Panc1 (cell line): Measurements from ENCODE around the gene INPP5B. TPM values are rescaled to one million over a fixed set of nuclear protein-coding genes. Genes with fewer than 3 reads are reported as not detected.

Experiments used
- ATAC-seq: fragments of 200-7000 bp; cut with Tn5 transposase; 2 replicates; pipeline ENCODE4 v1.9.1; 2020; ENCODE audit warnings: mild to moderate bottlenecking, moderate library complexity
- BruUV-seq: library from RNA; stranded (reverse); fragments of 400-500 nt; replicated peaks from 2 replicates; lab custom pipeline; 2021; lab: Mats Ljungman, UMichigan
- CTCF ChIA-PET: fragments of 300-600 bp; sonication (Branson Sonifier 250); formaldehyde crosslinking; loops from one replicate; lab custom pipeline; 2022; ENCODE audit warnings: antibody characterized with exemption; lab: Charles Lee
- POLR2A ChIA-PET: fragments of 300-600 bp; sonication (Branson Sonifier 250); formaldehyde crosslinking; loops from one replicate; lab custom pipeline; 2022; ENCODE audit warnings: antibody characterized with exemption; lab: Charles Lee
- DNase-seq: peaks from one replicate; pipeline ENCODE4 v3.0.0-alpha.2; 2010; ENCODE audit warnings: low read depth, low spot score
- H3K27ac ChIP-seq: 2 replicates; pipeline ENCODE4 v1.5.1; 2011; ENCODE audit warnings: mild to moderate bottlenecking, low read length, inconsistent platforms
- H3K27me3 ChIP-seq: fragments of 200-500 bp; sonication (Bioruptor generic); 2 replicates; pipeline ENCODE4 v1.6.0; 2014; ENCODE audit warnings: low read length, inconsistent platforms; ENCODE audit not compliant: control insufficient read depth, insufficient read depth
- H3K36me3 ChIP-seq: fragments of 200-500 bp; sonication (Bioruptor generic); 2 replicates; pipeline ENCODE4 v1.5.1; 2014; ENCODE audit warnings: inconsistent platforms, mild to moderate bottlenecking, low read length, moderate library complexity; ENCODE audit not compliant: control insufficient read depth, insufficient read depth
- H3K4me1 ChIP-seq: 2 replicates; pipeline ENCODE4 v1.5.1; 2011; ENCODE audit warnings: inconsistent platforms, mild to moderate bottlenecking, low read length, moderate library complexity; ENCODE audit not compliant: control insufficient read depth, insufficient read depth
- H3K4me3 ChIP-seq, 2 experiments: 2 replicates each; pipeline ENCODE4 v1.5.1; 2011 to 2012; ENCODE audit warnings: low read depth in 2 of 2, low read length in 2 of 2, mild to moderate bottlenecking in 2 of 2, inconsistent platforms in 1 of 2, moderate library complexity in 1 of 2
- H3K9me3 ChIP-seq: fragments of 200-500 bp; sonication (Bioruptor generic); 2 replicates; pipeline ENCODE4 v1.5.1; 2014; ENCODE audit warnings: low read depth, mild to moderate bottlenecking, inconsistent platforms, low read length, moderate library complexity; ENCODE audit not compliant: control insufficient read depth, insufficient read depth
- CTCF ChIP-seq: fragments of 450-650 bp; IDR thresholded peaks from 2 replicates; pipeline ENCODE4 v1.5.1; 2017; ENCODE audit warnings: mild to moderate bottlenecking
- POLR2AphosphoS5 ChIP-seq: IDR thresholded peaks from 2 replicates; pipeline ENCODE4 v1.6.1; 2012; ENCODE audit warnings: mild to moderate bottlenecking, low read depth, low read length, moderate library complexity
- REST ChIP-seq, 2 experiments: IDR thresholded peaks; 2 replicates each; pipeline ENCODE4 v1.6.1; 2011 to 2012; ENCODE audit warnings: low read depth in 2 of 2, control low read depth in 1 of 2, low read length in 1 of 2, mild to moderate bottlenecking in 1 of 2, moderate library complexity in 1 of 2; ENCODE audit not compliant: insufficient read depth in 1 of 2
- SIN3A ChIP-seq: IDR thresholded peaks from 2 replicates; pipeline ENCODE4 v1.6.1; 2012; ENCODE audit warnings: low read depth, mild to moderate bottlenecking, low read length, moderate library complexity, borderline replicate concordance; ENCODE audit not compliant: insufficient read depth
- TCF7L2 ChIP-seq: IDR thresholded peaks from 2 replicates; pipeline ENCODE4 v1.6.1; 2011; ENCODE audit warnings: mild to moderate bottlenecking, low read depth, low read length, inconsistent platforms
- in situ Hi-C: cut with HindIII; loops from 2 replicates; pipeline ENCODE4 v1.10.0; 2016; ENCODE audit warnings: low sequenced_read_pairs, low pct_unique_long_range_greater_than_20kb
- intact Hi-C: fragments of 100-400 bp; cut with micrococcal nuclease; formaldehyde crosslinking; loops from one replicate; pipeline ENCODE4 v1.10.0; 2022; ENCODE audit not compliant: unreplicated experiment
- total RNA-seq: library from RNA; stranded (reverse); gene quantifications from one replicate; pipeline ENCODE4 v1.2.1, GENCODE V29; 2021; ENCODE audit not compliant: unreplicated experiment

INPP5B gene
- total RNA-seq, 1 experiment from 2014 or later = 17.7 TPM

- ChIA-PET POLR2A (interaction anchor here (0.5 kb wide), 1 partner anchor 90 kb away, joined by 5 read pairs; no protein-coding TSS in a partner anchor), CTCF (no interaction called here)
- Histone ChIP-seq H3K4me1 (no peaks in the 10 kb centered on the region), H3K27me3 (no peaks in the 10 kb centered on the region), H3K4me3 (no peak overlapping the region), H3K9me3 (no peaks in the 10 kb centered on the region), H3K36me3 (no peaks in the 10 kb centered on the region), H3K27ac (no peak overlapping the region)
- in situ Hi-C loops = no loop called here
- BruUV-seq = no TSS peak
- DNase-seq = no peak
- TF ChIP-seq SIN3A (no peak), REST (IDR thresholded peaks at IDR 0.05; ENCODE audit: insufficient read depth in 1 of 2, low read depth in 2 of 2, low read length in 1 of 2) (no peak), POLR2AphosphoS5 (no peak), TCF7L2 (no peak)
- no peak for ATAC-seq
- intact Hi-C loops = no loop called here
These were observed 8.8 kb upstream of the INPP5B start for GRCh38 chr1:37955685-37956084.

GRCh38 chr1:37954316-37954971 lies 7.6 kb upstream of the INPP5B start:
- no peak overlapping the region for H3K4me3 ChIP-seq
- ChIA-PET POLR2A (no interaction called here), CTCF (no interaction called here)
- ATAC-seq (peak; percentile 59; the same call in 1 of the 2 replicates), DNase-seq (no peak)
- in situ Hi-C loops = no loop called here
- TF ChIP-seq CTCF (no peak), TCF7L2 (no peak), SIN3A (no peak), POLR2AphosphoS5 (no peak), REST (IDR thresholded peaks at IDR 0.05; ENCODE audit: insufficient read depth in 1 of 2, low read depth in 2 of 2, low read length in 1 of 2) (no peak)
- H3K9me3 ChIP-seq = no peaks in the 10 kb centered on the region
- no peaks in the 10 kb centered on the region for H3K36me3 ChIP-seq
- intact Hi-C loops = no loop called here
- no TSS peak for BruUV-seq
- H3K4me1 ChIP-seq = no peaks in the 10 kb centered on the region; the same call in 1 of the 2 replicates
- no peak overlapping the region for H3K27ac ChIP-seq
- H3K27me3 ChIP-seq = no peaks in the 10 kb centered on the region
